Gastrocnemius medialis (tissue), 4 donors: Measurements from ENCODE around the gene LRFN2.

Source experiments
- POLR2A ChIP-seq, 2 donors: fragments of 450-650 bp; IDR thresholded peaks; one replicate each; pipeline ENCODE4 v1.6.1; 2017; ENCODE audit warnings: antibody characterized with exemption in 2 of 2, mild to moderate bottlenecking in 2 of 2, moderate library complexity in 2 of 2
- TF ChIP-seq, protein P1 (sequence below), 5 experiments: fragments of 450-650 bp in 3 of 5; fragments of 200-600 bp in 2 of 5; sonication (generic) in 2 of 5; IDR thresholded peaks in 4 of 5; conservative IDR thresholded peaks in 1 of 5; 1 replicate in 4 of 5; 2 replicates in 1 of 5; pipeline ENCODE4 v1.5.1; 2016 to 2019; ENCODE audit warnings: antibody characterized with exemption in 5 of 5, mild to moderate bottlenecking in 3 of 5, moderate library complexity in 3 of 5

DNA sequence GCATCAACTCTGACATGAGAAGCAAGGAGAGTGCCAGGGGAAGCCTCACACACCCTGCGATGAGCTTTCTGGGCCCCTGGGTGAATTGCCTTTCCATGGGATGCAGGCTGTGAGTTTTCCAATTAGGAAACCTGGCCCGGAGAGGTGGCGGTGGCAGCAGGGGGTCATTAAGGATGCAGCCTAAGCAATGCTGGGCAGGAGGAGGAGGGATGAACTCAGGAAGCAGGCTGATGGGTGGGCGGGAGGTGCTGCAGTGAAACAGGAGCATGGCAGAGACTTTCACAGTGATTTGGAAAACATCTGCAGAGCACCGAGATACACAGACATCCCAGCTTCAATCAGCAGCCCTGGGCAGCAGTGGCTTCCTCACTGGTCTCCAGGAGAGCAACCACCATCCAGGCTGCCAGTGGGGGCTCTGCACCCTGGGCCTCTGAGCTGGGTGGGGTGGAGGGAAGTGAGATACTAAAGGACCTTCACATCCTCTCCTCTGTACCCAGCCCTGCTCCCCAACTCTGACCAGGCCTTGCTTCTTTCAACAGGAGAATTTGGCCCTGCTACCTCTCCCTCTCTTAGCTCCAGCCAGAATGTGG lies 44.9 kb downstream of the LRFN2 start:
- TF ChIP-seq POLR2A (IDR thresholded peaks at IDR 0.05): no peak
- TF ChIP-seq, protein P1, sequence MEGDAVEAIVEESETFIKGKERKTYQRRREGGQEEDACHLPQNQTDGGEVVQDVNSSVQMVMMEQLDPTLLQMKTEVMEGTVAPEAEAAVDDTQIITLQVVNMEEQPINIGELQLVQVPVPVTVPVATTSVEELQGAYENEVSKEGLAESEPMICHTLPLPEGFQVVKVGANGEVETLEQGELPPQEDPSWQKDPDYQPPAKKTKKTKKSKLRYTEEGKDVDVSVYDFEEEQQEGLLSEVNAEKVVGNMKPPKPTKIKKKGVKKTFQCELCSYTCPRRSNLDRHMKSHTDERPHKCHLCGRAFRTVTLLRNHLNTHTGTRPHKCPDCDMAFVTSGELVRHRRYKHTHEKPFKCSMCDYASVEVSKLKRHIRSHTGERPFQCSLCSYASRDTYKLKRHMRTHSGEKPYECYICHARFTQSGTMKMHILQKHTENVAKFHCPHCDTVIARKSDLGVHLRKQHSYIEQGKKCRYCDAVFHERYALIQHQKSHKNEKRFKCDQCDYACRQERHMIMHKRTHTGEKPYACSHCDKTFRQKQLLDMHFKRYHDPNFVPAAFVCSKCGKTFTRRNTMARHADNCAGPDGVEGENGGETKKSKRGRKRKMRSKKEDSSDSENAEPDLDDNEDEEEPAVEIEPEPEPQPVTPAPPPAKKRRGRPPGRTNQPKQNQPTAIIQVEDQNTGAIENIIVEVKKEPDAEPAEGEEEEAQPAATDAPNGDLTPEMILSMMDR (IDR thresholded peaks at IDR 0.05 in 4 of 5, conservative IDR thresholded peaks at IDR 0.05 in 1 of 5): no peak
